Measurements from ENCODE around the gene AQP2.

Gene AQP2

DNA sequence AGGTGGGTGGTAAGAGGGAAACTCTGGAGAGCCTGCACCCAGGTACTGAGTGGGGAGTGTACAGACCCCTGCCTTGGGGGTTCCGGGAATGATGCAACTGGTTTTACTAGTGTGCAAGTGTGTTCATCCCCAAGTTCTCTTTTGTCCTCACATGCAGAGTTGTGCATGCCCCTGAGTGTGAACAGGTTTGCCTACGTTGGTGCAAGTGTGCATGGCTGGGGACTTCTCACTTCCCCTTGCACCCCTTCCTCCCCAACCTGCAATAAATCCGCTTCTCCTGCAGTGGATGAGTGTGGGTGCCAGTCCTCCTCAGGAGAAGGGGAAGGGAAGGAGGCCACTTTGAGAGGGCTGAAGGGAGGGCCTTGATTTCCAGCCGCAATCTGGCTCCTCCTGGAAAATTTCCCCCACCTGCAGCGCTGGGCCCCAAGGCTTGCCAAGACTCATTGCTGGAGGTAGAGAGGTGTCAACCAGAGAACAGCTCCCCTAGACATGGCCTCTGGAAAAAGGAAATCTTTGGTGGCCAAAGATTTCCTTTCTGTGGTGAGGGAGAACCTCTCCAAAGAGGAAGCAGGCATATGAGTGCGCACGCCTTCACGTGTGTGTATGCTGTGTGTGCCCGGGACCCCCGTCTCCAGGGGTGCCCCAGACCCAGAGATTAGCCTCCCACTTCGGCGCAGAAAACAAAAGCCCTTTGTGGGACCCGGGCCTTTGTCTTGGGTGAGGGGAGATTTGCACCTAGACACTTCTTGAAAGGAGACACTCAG is 5.5 kb downstream of the AQP2 start:
- DNase-seq (ENCODE audit: low spot score), result no peak

DNA sequence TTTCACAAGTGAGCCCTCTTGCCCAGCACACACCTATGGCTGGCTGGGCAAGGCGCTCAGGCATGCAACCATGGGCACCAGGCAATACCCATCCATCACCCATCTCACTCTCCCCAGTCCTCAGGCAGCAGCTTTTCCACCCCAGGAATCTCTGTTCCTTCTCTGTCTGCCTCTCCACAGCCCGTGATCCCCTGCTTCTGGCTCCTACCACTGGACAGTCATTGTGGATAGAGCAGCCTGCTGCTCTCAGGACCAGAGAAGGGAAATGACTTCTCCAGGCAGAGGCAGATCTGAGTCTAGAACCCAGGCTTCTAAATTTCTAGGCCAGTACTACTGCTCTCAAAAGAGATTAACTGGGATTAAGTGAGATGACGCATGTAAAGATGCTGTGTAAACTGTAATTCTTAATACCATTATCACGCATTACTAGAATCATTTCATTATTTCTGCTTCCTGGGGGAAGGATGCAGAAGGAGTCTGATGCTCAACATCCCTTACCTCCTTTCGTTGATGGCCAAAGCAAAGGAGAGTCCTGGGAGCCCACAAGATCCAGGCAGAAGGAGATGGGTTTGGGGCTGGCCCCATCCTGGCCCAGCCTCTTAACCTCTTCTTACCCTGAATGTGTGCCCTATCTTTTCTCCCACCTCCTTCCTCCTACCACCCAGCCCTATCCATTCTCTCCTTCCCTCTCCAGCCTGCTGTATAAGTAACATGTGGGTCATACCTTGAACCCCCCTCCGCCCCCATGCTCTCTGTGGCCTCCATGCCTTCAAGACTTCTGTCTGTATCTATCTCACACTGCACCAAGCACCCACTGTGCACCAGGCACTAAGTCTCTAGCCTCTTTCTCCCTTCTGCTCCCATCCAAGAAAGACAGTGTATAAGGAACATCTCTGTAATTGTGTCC is 6.4 kb downstream of the AQP2 start:
- DNase-seq (ENCODE audit: low spot score), result no peak

DNA sequence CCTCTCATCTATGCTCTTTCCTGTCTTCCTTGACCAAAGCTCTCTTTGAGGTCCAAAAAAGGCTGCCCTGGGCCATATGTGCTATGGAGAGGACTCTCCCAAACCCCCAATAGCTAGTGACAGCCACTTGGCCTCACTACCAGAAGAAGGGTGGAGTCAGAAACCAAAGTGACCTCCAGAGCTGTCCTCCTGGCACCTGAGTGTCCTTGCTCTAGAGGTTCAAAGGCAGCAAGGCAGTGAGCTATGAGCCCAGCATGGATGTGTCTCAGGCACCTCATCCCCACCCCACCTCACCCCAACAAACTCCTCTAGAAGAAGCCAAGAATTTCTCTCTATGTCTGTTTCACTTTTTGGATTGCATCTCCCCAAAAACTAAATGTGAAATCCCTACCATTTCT is 7.0 kb downstream of the AQP2 start:
- DNase-seq (ENCODE audit: low spot score), result no peak

DNA sequence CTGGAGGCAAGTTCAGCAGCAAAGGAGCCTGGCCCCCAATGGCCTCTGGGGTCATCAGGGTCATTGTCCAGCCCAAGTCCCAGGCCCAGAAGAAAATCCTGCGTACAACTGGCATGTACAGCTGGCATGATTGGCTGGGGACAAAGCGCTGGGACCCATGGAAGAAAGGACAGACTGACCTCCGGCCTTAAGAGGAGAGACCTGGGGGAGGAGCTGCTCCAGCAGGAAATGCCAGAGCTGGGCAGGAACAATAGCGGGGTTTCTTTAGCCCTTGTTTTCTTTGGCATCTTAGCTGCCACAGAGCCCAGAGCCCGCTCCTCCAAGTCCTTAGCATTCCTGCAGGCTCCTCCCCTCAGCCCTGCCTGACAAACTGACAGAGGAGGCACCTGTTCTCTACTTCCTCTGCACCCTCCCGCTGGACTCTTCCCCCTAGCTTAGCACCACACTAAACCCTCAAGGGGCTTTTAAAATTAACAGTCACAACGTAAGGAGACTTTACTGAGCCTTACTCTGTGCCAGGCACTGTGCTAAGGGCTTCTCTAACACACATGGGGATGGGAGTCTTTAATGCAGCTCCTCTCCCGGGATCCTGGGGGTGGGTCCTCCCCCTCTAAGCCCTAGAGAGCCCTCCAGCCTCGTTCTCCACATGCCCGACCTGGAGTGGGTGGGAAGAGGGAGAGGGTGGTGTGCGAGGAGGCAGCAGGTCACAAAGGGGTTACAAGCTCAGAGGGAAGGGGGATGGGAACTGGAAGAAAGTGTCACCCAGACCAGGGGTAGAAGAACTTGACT is 9.3 kb downstream of the AQP2 start:
- no peak for DNase-seq (ENCODE audit: low spot score)

DNA sequence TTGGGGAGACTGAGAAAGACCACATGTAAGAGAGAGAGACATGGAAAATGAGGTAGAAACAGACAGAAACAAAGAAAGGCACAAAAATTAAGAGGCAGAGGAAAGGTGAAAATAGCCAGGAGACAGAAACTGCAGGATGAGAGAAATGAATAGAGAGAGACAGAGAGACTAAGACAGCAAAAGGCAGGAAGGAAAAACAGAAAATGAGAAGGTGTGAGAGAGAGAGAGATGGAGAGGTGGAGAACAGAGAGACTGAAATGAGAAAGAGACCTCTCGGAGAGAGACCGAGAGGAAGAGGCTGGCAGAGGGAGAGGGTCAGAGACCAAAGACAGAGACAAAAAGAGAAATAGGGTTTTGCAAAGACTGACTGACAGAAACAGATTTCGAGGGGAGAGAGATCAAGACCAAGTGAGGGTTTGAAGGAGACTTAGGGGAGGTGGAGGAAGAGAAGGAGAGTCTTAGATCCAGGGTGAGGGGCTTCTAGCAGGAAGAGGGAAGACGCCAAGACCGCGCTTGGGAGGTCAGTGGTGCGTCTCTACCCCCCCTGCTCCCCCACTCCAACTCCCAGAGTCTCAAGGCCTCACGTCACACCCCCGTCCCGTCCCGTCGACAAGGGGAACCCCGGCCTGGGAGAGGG is 10.1 kb downstream of the AQP2 start:
- DNase-seq (ENCODE audit: low spot score), result no peak

DNA sequence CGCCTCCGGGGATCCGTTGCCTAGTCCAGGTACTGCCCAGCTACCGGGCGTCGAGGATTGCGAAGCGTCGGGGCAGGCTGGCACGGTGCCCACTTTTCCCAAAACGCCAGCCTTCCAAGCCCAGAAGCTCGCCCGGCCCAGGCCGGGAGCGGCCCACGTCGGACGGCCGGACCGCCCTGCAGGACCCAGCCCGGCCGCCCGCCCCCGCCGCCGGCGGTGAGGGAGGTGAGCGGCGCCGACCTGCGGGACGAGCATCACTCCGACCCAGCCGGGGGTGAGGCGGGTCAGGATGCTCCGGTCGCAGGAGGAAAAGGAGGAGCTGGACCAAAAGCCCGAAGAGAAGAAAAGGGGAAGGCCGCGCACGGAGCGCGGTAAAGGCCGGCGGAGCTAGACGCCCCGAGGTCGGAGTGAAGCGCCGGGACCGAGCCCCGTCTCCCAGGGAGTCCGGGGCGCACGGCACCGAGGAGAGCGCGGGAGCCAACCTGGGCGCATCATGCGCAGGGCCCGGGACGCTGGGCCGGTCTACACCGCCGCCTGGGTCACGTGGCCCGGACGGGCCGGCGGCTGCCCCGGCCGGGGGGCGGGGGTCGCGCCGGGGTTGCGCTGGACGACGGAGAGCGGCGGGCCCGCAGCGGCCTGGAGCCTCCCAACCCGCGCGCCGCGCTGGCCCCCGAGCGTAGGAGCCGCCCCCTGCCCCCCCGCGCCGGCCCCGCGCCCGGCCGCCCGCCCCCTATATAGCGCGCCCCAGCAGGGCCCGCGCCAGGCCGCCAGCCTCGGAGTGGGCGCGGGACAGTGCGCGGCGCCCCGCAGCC is 10.8 kb downstream of the AQP2 start, which contains the start of gene AQP5:
AQP5 (plus strand) TSS at position 762 of the 812 bp plus-strand sequence. CDS start 146 bp downstream, outside the sequence.
- no peak for DNase-seq (ENCODE audit: low spot score)

DNA sequence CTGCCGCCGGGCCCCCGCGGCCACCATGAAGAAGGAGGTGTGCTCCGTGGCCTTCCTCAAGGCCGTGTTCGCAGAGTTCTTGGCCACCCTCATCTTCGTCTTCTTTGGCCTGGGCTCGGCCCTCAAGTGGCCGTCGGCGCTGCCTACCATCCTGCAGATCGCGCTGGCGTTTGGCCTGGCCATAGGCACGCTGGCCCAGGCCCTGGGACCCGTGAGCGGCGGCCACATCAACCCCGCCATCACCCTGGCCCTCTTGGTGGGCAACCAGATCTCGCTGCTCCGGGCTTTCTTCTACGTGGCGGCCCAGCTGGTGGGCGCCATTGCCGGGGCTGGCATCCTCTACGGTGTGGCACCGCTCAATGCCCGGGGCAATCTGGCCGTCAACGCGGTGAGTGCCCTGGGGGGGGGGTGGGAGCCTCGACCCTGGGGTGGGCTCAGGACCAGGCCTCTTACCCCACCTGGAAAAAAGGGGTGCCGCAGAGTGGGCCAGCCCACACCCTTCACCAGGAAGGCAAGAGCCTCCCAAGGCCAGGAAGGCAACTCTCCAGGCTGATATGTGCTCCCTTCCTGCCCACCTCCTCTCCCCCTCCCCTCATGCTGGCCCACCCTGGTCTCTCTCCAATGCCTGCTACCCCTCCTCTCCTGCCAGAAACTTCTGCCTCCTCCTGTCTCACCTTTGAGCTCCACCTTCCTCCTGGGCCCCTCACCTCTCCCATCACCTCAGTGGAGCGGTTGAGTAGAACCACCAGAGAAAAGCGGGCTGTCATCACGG is 11.6 kb downstream of the AQP2 start:
- no peak for DNase-seq (ENCODE audit: low spot score)

DNA sequence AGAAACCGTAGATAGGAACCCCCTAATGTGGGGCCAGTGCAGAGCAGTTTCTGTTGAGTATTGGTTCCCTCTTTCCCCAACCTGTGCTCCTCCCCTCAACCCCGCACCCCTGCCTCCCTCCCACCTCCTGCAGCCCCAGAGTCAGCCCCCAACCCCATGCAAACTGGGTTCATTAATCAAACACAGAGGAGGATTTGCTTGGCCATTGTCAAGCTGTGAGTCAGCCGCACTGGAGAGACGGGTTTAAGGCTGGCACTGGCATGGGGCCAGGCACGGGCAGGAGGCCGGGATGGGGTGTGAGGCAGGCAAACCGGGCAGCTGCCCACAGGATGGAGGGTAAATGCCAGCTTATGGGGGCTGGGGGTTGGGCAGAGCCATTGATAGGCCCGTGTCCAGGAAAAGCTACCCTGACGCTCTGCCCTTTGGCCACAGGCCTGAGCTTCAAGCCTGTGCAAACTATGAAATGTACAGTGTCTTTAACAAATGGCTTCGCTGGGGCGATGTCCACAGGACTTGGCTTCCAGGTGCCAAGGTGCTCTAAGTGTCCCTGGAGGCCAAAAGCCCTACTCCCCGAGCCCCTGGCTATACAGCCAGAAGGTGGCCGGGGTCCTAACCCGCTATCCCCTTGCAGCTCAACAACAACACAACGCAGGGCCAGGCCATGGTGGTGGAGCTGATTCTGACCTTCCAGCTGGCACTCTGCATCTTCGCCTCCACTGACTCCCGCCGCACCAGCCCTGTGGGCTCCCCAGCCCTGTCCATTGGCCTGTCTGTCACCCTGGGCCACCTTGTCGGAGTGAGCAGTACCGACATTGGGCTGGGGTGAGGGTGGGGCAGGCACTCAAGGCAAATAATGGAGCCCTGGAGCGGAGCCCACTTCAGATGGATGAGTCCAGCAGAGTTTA is 12.6 kb downstream of the AQP2 start:
- DNase-seq (ENCODE audit: low spot score), result no peak

DNA sequence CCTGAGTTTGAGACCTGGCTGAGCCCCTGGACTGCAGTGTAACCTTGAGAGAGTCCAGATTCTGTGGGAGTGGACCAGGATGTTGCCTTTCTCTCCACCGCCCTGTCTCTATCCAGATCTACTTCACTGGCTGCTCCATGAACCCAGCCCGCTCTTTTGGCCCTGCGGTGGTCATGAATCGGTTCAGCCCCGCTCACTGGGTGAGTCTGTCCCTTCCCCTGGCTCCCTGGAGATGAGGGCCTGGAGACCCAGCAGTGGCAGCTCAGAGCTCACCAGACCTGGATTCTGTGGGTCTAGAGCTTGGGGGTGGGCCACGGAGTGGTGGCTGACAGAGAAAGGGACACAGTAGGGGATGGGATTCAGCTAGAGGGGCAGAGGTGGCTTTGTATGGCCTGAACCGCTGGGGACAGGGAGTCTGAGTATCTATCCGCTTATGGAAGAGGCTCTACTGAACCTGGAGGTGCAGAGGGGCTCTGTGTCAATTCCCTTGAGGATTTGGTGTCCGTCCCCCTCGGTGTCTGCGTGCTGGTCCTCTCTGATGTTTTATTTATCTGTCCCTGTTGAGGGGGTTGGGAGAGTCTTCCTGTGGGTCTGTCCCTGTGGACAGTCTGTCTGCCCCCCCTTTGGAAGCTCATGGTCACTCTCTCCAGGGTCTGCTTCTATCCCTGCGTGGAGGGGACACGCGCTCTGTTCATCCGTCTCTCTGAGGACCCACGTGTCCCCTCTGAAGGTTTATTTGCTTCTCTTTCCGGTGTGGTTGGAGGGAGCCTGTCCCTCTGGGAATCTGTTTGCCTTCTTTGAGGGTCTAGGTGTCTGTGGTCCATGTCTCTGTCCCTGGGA is 13.7 kb downstream of the AQP2 start:
- DNase-seq (ENCODE audit: low spot score), result no peak

DNA sequence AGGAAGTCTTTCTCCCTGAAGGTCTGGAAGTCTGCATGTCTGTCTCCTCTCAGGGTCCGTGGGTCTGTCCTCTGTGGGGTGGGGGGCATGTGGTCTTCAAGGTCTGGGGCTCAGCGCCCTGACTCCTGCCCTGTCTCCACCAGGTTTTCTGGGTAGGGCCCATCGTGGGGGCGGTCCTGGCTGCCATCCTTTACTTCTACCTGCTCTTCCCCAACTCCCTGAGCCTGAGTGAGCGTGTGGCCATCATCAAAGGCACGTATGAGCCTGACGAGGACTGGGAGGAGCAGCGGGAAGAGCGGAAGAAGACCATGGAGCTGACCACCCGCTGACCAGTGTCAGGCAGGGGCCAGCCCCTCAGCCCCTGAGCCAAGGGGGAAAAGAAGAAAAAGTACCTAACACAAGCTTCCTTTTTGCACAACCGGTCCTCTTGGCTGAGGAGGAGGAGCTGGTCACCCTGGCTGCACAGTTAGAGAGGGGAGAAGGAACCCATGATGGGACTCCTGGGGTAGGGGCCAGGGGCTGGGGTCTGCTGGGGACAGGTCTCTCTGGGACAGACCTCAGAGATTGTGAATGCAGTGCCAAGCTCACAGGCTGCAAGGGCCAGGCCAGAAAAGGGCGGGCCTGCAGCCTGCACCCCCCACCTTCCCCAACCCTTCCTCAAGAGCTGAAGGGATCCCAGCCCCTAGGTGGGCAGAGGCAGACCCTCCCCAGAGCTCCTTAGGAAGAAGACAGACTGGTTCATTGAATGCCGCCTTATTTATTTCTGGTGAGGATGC is 14.5 kb downstream of the AQP2 start:
- DNase-seq (ENCODE audit: low spot score), result no peak

DNA sequence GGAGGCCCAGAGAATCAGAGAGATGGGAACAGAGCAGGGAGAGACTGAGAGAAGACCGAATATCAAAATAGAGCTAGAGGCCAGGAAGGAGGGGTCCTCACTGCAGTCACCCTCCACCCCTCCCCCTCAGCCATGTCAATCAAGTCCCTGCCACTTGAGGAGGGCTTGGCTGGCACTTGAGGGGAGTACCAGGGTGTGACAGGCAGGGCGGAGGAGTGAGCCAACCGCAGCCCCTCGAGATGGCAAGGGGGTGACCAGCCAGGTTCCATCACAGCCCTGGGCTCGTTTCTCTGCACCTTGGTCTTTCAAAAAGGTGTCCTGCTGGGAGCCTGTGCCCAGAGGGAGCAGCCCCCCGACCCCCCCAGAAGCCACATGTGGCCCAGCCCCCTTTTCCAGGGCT is 15.3 kb downstream of the AQP2 start:
- no peak for DNase-seq (ENCODE audit: low spot score)

DNA sequence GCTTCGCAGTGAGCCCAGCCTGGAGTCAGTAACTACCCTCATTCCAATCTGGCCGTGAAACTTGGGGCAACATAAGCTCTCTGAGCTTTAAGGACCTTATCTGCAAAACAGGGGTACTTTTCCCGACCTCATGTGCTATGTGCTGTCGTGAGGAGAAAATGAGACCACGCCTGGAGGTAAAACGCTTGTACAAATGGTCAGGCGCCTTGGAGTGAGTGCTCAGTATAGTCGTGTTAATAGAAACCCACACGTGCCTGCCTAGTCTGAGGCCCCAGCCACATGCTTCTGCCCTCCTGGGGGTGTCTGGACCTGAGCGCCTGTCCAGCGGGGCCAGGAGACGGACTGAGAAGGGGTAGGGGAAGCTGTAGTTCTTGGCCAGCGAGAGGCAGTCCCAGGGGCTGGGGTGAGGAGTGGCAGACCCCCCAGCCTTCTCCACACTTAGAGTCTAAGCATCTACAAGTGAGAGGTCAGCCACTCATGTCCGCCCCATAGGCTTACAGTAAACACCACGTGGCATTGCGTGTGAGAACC is 16.0 kb downstream of the AQP2 start:
- DNase-seq (ENCODE audit: low spot score), result no peak

DNA sequence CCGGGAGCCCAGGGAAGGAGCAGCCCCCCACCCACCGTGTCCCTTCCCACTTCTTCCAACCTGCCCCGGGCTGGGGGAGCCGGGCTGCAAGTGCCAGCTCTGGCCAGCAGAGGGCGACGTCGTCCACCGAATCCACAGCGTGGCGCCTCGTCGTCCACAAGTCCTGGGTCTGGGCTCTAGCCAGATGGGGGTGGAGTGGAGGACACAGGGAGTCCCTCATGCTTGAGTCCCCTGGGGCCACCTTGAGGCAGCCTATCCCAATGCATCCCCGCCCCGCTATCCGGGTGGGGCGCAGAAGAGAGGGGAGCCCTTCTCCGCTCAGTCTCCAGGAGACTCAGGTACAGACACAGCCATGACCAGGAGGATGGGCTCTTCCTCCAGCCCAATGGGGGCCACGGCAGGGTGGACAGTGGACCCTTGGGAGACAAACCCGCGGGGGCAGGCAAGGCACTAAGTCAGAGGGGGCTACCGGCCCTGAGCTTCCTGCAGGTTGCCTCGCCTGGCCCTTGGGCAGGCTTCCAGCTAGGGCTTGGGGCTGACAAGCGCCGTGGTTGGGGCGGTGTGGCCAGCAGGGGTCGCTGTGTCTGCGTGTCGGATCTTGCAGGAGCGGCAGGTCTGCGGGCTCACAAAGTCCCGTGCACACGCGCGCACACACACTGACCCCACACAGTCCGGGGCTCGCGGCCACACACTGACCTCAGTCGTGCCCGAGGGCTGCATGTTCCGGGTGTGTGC is 16.7 kb downstream of the AQP2 start:
- DNase-seq (ENCODE audit: low spot score), result peak; percentile 83

DNA sequence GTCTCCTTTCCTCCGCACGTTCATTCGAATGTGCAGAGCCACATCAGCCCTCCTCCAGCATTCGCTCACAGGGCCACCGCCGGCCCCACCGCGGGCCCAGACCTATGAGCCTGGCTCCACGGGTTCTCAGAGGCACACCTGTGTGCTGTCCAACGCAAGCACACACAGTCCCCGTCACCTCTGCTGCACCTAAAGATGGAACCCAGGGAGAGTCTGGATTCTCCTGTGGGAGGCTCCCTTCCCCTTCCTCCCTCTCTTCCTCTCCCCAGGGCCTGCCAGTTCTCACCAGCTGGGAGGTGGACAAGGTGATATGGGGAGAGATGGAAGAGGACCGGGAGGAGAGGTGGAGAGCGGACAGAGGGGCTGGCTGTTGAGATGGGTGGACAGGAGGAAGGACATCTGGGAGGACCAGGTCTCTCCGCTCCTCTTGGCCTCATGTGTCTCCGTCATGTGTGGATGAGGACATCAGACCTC is 17.3 kb downstream of the AQP2 start:
- DNase-seq (ENCODE audit: low spot score), result no peak

DNA sequence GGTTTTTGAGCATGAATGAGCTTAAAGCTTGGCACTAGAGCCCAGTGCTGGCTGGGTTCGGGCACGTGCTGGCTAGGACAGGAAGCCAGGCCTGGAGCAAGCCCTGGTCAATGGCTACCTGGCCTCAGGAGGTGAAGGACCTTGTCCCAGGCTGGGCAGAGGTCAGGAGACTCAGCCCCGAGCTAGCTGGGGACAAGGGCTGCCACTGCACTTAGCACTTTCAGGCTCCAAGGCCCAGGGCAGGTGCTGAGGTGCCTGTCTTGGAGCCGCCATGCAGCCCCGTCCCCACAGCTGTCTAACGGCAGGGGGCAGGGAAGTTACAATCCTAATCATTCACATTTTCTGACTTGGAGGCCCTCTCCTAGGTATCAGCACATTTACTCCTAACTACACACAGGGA is 17.9 kb downstream of the AQP2 start:
- no peak for DNase-seq (ENCODE audit: low spot score)

DNA sequence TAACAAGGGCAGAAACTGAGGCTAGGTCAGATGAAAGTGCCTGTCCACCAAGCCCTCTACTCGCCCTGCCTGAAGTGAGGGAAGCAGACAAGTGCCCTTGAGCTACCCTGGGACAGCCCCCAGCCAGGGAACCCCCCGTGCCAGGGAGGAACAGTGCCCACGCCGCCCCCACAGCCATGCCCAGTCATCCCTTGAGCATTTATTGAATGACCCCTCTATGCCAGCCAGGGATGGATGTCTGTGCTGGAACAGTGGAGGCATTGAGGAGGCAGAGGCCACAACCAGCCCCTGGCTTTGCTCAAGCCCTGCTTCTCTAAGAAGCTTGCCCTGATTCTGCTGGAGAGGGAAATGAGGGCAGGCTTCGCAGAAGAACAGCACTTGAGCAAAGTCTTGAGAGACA is 18.5 kb downstream of the AQP2 start:
- DNase-seq (ENCODE audit: low spot score), result no peak
